H7 (cell line): ENCODE data around the gene ANKLE1. TPM values are rescaled to one million over a fixed set of nuclear protein-coding genes. Genes with fewer than 3 reads are reported as not detected.
A peak's percentile ranks its signal among the peaks of the same experiment; 100 is the strongest.

Source experiments
- DNase-seq: peaks from one replicate; pipeline ENCODE4 v3.0.0; 2012
- H3K27me3 ChIP-seq: 2 replicates; pipeline ENCODE4 v1.6.0; 2011; ENCODE audit warnings: mild to moderate bottlenecking, low read length; ENCODE audit not compliant: control insufficient read depth, insufficient read depth
- H3K36me3 ChIP-seq: replicated peaks from 2 replicates; pipeline ENCODE4 v1.5.1; 2011; ENCODE audit warnings: low read length; ENCODE audit not compliant: control insufficient read depth, insufficient read depth
- H3K4me3 ChIP-seq: 2 replicates; pipeline ENCODE4 v1.5.1; 2011; ENCODE audit warnings: low read depth, mild to moderate bottlenecking, control low read depth, low read length, moderate library complexity; ENCODE audit not compliant: insufficient read depth
- total RNA-seq: library from RNA; depleted of rRNA; stranded (reverse); fragments of >200 nt; shearing (Covaris generic); gene quantifications from 2 replicates; pipeline ENCODE4 v1.2.3, GENCODE V29; 2014

ANKLE1 gene
- total RNA-seq, 1 experiment from 2014 or later: 18.0 TPM

GRCh38 chr19:17243830-17244617 lies 37.7 kb upstream of the ANKLE1 start:
- peak overlapping the region; percentile 95 for H3K4me3 ChIP-seq
- H3K27me3 ChIP-seq: no peaks in the 10 kb centered on the region
- DNase-seq: peak; percentile 86
- H3K36me3 ChIP-seq: peaks cover 3% of the 10 kb centered on the region

GRCh38 chr19:17244618-17245534 lies 36.8 kb upstream of the ANKLE1 start:
- Histone ChIP-seq H3K36me3 (peaks cover 2% of the 10 kb centered on the region), H3K27me3 (no peaks in the 10 kb centered on the region), H3K4me3 (peak overlapping the region; percentile 95)
- peak; percentile 82 for DNase-seq

GRCh38 chr19:17245535-17245984 lies 36.1 kb upstream of the ANKLE1 start, which contains the start of gene NR2F6:
NR2F6 (minus strand) TSS chr19:17245919; CDS start chr19:17245220, 699 bp downstream.
- DNase-seq: no peak
- Histone ChIP-seq H3K4me3 (peak within 1 kb of the TSS; percentile 95), H3K27me3 (no peaks in the 10 kb centered on the region), H3K36me3 (peaks cover 1% of the 10 kb centered on the region; the same call in 1 of the 2 replicates)

- H3K27me3 ChIP-seq: no peaks in the 10 kb centered on the region
- peak overlapping the region; percentile 43 for H3K4me3 ChIP-seq
- DNase-seq: no peak
- peaks cover 2% of the 10 kb centered on the region; the same call in 1 of the 2 replicates for H3K36me3 ChIP-seq
Measured at GRCh38 chr19:17246681-17247425, 34.8 kb upstream of the ANKLE1 start.

- Histone ChIP-seq H3K4me3 (no peak overlapping the region), H3K36me3 (peaks cover 2% of the 10 kb centered on the region; the same call in 1 of the 2 replicates), H3K27me3 (no peaks in the 10 kb centered on the region)
- DNase-seq: peak; percentile 89
Measured at GRCh38 chr19:17248011-17248776, 33.5 kb upstream of the ANKLE1 start.

- Histone ChIP-seq H3K36me3 (peaks cover 2% of the 10 kb centered on the region; the same call in 1 of the 2 replicates), H3K27me3 (no peaks in the 10 kb centered on the region), H3K4me3 (no peak overlapping the region)
- DNase-seq: no peak
Measured at GRCh38 chr19:17249887-17250548, 31.7 kb upstream of the ANKLE1 start.

- Histone ChIP-seq H3K27me3 (no peaks in the 10 kb centered on the region), H3K4me3 (no peak overlapping the region), H3K36me3 (peaks cover 4% of the 10 kb centered on the region)
- no peak for DNase-seq
Measured at GRCh38 chr19:17254636-17255035, 27.1 kb upstream of the ANKLE1 start.

- Histone ChIP-seq H3K36me3 (peaks cover 4% of the 10 kb centered on the region), H3K27me3 (no peaks in the 10 kb centered on the region), H3K4me3 (no peak overlapping the region)
- peak; percentile 59 for DNase-seq
Measured at GRCh38 chr19:17255150-17255621, 26.5 kb upstream of the ANKLE1 start.

- Histone ChIP-seq H3K27me3 (no peaks in the 10 kb centered on the region), H3K36me3 (peaks cover 4% of the 10 kb centered on the region), H3K4me3 (no peak overlapping the region)
- DNase-seq: no peak
Measured at GRCh38 chr19:17256130-17256529, 25.6 kb upstream of the ANKLE1 start.

GRCh38 chr19:17259118-17259780 lies 22.5 kb upstream of the ANKLE1 start:
- H3K36me3 ChIP-seq: peaks cover 2% of the 10 kb centered on the region
- H3K4me3 ChIP-seq: no peak overlapping the region
- H3K27me3 ChIP-seq: no peaks in the 10 kb centered on the region
- no peak for DNase-seq

- H3K27me3 ChIP-seq: no peaks in the 10 kb centered on the region
- no peak overlapping the region for H3K4me3 ChIP-seq
- no peak for DNase-seq
- H3K36me3 ChIP-seq: peaks cover 2% of the 10 kb centered on the region
Measured at GRCh38 chr19:17259934-17260333, 21.8 kb upstream of the ANKLE1 start.

- Histone ChIP-seq H3K36me3 (peaks cover 1% of the 10 kb centered on the region), H3K27me3 (no peaks in the 10 kb centered on the region), H3K4me3 (no peak overlapping the region)
- DNase-seq: peak; percentile 97
Measured at GRCh38 chr19:17260842-17261325, 20.8 kb upstream of the ANKLE1 start.
